Mucosa of rectum (tissue), 2 donors: Measurements from ENCODE around the gene CXCL9.

Source experiments
- H3K27ac ChIP-seq, 2 donors: one replicate each; pipeline ENCODE4 v1.7.0; 2013; ENCODE audit warnings: inconsistent platforms in 2 of 2, low read depth in 2 of 2, low read length in 2 of 2
- H3K27me3 ChIP-seq, 2 donors: one replicate each; pipeline ENCODE4 v1.7.0; 2013; ENCODE audit warnings: low read length in 2 of 2; ENCODE audit not compliant: control insufficient read depth in 2 of 2, insufficient read depth in 2 of 2
- H3K36me3 ChIP-seq, 2 donors: one replicate each; pipeline ENCODE4 v1.7.0; 2013; ENCODE audit warnings: low read length in 2 of 2; ENCODE audit not compliant: control insufficient read depth in 2 of 2, insufficient read depth in 2 of 2
- H3K4me1 ChIP-seq, 2 donors: one replicate each; pipeline ENCODE4 v1.7.0; 2013; ENCODE audit warnings: low read length in 2 of 2, mild to moderate bottlenecking in 1 of 2; ENCODE audit not compliant: control insufficient read depth in 2 of 2, insufficient read depth in 2 of 2
- H3K4me3 ChIP-seq, 2 donors: one replicate each; pipeline ENCODE4 v1.7.0; 2013; ENCODE audit warnings: low read length in 2 of 2
- H3K9ac ChIP-seq, 2 donors: one replicate each; pipeline ENCODE4 v1.7.0; 2013; ENCODE audit warnings: low read length in 2 of 2, low read depth in 1 of 2, mild to moderate bottlenecking in 1 of 2
- H3K9me3 ChIP-seq, 2 donors: one replicate each; pipeline ENCODE4 v1.7.0; 2013; ENCODE audit warnings: low read length in 2 of 2; ENCODE audit not compliant: control insufficient read depth in 2 of 2
- donor health status: healthy.
- donor health status: Normal muscosa, but diverticular disease.

Gene CXCL9

DNA sequence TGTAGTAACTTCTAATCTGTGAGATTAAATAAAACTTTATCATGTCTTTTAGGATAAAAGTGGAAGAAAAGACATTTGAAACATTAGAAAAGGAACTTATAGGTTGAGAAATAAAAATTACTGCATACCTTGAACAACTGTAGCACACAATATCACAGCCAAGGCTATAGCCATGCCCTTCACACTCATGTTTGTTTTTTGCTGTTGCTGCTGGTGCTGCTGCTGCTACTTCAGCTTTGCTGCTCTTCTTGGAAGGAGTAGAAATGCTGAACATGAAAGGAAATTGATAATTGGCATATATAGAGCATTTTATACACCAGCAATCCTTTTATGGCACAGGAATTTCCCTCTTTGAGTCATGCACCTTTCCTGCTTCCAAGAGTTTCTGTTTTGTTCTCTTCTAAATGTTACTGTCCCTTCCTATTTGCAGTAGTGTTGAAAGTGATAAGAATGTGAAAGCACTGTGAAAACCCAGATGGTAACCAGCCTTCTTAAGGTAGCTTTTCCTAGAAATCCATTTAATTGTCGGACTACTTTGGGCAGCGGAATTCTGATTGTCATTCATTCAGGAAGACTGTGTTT is 28.6 kb upstream of the CXCL9 start, which contains the start of gene CXCL11:
Gene CXCL11, minus strand, starts transcription at position 272 of the 582 bp plus-strand sequence. Its CDS starts 83 bp downstream, at position 189.
- H3K36me3 ChIP-seq: no peaks in the 10 kb centered on the region
- H3K4me1 ChIP-seq: no peaks in the 10 kb centered on the region
- no peaks in the 10 kb centered on the region for H3K9me3 ChIP-seq
- H3K4me3 ChIP-seq: no peak within 1 kb of the TSS
- no peak within 1 kb of the TSS for H3K9ac ChIP-seq
- H3K27ac ChIP-seq: no peak within 1 kb of the TSS
- H3K27me3 ChIP-seq: peaks cover 0 to 2% of the 10 kb centered on the region in 2 donors

GRCh38 chr4:76035141-76035540 is 27.8 kb upstream of the CXCL9 start:
- H3K4me3 ChIP-seq: no peak overlapping the region
- no peak overlapping the region for H3K27ac ChIP-seq
- no peaks in the 10 kb centered on the region for H3K36me3 ChIP-seq
- no peaks in the 10 kb centered on the region for H3K9me3 ChIP-seq
- no peaks in the 10 kb centered on the region for H3K4me1 ChIP-seq
- no peak overlapping the region for H3K9ac ChIP-seq
- peaks cover 0 to 2% of the 10 kb centered on the region in 2 donors for H3K27me3 ChIP-seq

DNA sequence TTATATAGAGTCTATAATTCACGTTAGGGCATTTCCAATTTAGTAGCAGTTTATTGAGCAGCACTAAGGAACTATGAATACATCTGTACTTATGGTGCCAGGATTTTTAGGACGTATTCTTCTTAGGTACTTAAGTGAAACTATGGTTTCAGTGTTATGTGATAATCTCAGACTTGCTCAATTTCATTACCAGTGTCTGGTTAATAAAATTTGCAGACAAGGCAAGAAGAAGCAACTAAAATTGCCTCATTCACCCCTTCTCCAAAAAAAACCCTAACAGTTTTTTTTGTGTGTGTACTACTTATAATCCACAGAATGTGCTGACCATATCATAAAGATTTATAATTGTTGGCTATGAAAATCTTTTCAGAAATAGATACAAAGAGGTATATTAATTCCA is 22.0 kb upstream of the CXCL9 start:
- Histone ChIP-seq H3K9me3 (no peaks in the 10 kb centered on the region), H3K4me3 (no peak overlapping the region), H3K9ac (no peak overlapping the region), H3K36me3 (no peaks in the 10 kb centered on the region), H3K27me3 (peaks cover 0 to 2% of the 10 kb centered on the region in 2 donors), H3K27ac (no peak overlapping the region), H3K4me1 (peaks cover 0 to 3% of the 10 kb centered on the region in 2 donors)

- Histone ChIP-seq H3K4me3 (peak overlapping the region; percentile 41 to 51), H3K9ac (peak overlapping the region in 1 of 2 donors; percentile 29), H3K36me3 (no peaks in the 10 kb centered on the region), H3K27me3 (peaks cover 0 to 2% of the 10 kb centered on the region in 2 donors), H3K4me1 (peaks cover 0 to 3% of the 10 kb centered on the region in 2 donors), H3K27ac (peak overlapping the region in 1 of 2 donors; percentile 8), H3K9me3 (no peaks in the 10 kb centered on the region)
Observed at GRCh38 chr4:76028350-76028765, 21.0 kb upstream of the CXCL9 start.

GRCh38 chr4:76024065-76024464 is 16.8 kb upstream of the CXCL9 start:
- no peak overlapping the region for H3K4me3 ChIP-seq
- no peak overlapping the region for H3K9ac ChIP-seq
- H3K36me3 ChIP-seq: no peaks in the 10 kb centered on the region
- H3K9me3 ChIP-seq: no peaks in the 10 kb centered on the region
- H3K4me1 ChIP-seq: peaks cover 0 to 3% of the 10 kb centered on the region in 2 donors
- H3K27ac ChIP-seq: no peak overlapping the region
- H3K27me3 ChIP-seq: no peaks in the 10 kb centered on the region

- Histone ChIP-seq H3K9me3 (no peaks in the 10 kb centered on the region), H3K27ac (no peak within 1 kb of the TSS), H3K36me3 (no peaks in the 10 kb centered on the region), H3K27me3 (no peaks in the 10 kb centered on the region), H3K4me1 (no peaks in the 10 kb centered on the region), H3K4me3 (no peak within 1 kb of the TSS), H3K9ac (no peak within 1 kb of the TSS)
Observed at GRCh38 chr4:76023389-76023788, 16.1 kb upstream of the CXCL9 start, which contains the start of gene CXCL10. CXCL10 (minus strand) TSS chr4:76023497; CDS start chr4:76023431, 66 bp downstream.

- Histone ChIP-seq H3K36me3 (no peaks in the 10 kb centered on the region), H3K4me3 (no peak overlapping the region), H3K27ac (no peak overlapping the region), H3K9me3 (no peaks in the 10 kb centered on the region), H3K4me1 (no peaks in the 10 kb centered on the region), H3K27me3 (no peaks in the 10 kb centered on the region), H3K9ac (no peak overlapping the region)
Observed at GRCh38 chr4:76022677-76023076, 15.4 kb upstream of the CXCL9 start.

GRCh38 chr4:76022031-76022430 is 14.7 kb upstream of the CXCL9 start:
- Histone ChIP-seq H3K9me3 (no peaks in the 10 kb centered on the region), H3K27ac (no peak overlapping the region), H3K36me3 (no peaks in the 10 kb centered on the region), H3K4me1 (no peaks in the 10 kb centered on the region), H3K4me3 (no peak overlapping the region), H3K27me3 (no peaks in the 10 kb centered on the region), H3K9ac (no peak overlapping the region)

DNA sequence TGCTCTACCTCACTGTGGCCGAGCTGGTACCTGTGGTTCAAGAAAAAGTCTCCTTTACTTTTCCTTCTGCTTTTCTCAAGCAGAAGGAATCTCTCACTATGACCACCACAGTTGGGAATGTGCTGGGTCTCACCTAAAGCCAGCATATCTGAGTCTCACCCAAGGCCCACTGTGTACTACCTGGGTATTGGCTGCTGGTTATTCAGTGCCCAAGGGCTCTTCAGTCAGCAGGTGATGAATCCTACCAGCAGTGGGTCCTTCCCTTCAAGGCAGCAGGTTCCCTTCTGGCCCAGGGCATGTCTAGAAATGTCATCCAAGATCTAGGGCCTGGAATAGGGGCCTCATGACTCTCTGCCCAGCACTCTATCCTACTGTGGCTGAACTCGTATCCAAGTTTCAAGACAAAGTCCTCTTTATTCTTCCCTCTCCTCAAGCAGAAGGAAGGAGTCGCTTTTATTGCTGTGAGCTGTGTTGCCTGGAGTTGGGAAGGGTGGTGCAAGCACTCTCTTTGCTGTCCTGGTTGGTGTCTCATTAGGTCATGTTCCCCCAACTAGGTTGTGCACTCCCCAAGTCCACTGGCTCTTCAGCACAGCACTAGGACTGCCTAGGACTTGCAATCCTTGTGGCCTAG is 9.9 kb upstream of the CXCL9 start:
- Histone ChIP-seq H3K4me1 (peaks cover 0 to 6% of the 10 kb centered on the region in 2 donors), H3K9me3 (no peaks in the 10 kb centered on the region), H3K4me3 (no peak overlapping the region), H3K27ac (no peak overlapping the region), H3K36me3 (no peaks in the 10 kb centered on the region), H3K27me3 (no peaks in the 10 kb centered on the region), H3K9ac (no peak overlapping the region)

DNA sequence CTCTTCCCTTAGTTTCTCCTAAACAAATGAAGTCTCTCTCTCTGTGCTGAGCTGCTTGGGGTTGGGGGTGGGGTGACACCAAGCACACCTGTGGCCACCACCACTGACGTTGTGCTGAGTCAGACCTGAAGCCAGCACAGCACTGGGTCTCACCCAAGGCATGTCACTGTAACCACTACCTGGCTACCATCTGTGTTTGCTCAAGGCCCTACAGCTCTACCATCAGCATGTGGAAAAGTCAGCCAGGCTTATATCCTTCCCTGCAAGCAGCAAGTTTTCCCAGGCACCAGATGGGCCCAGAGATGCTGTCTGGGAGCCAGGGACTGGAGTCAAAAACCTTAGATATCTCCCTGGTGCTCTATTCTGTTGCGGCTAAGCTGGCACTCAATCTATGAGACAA is 9.1 kb upstream of the CXCL9 start:
- no peak overlapping the region for H3K9ac ChIP-seq
- peaks cover 0 to 6% of the 10 kb centered on the region in 2 donors for H3K4me1 ChIP-seq
- H3K27ac ChIP-seq: no peak overlapping the region
- H3K36me3 ChIP-seq: no peaks in the 10 kb centered on the region
- H3K4me3 ChIP-seq: no peak overlapping the region
- H3K9me3 ChIP-seq: no peaks in the 10 kb centered on the region
- H3K27me3 ChIP-seq: no peaks in the 10 kb centered on the region
